Hepatocyte (in vitro differentiated cells): Measurements from ENCODE around the gene TCF12. TPM values are rescaled to one million over a fixed set of nuclear protein-coding genes. Genes with fewer than 3 reads are reported as not detected.

Experiments
- DNase-seq: peaks from one replicate; pipeline ENCODE4 v3.0.0-alpha.2; 2016; ENCODE audit warnings: low spot score
- H2AFZ ChIP-seq: fragments of 200-600 bp; sonication (generic); 2 replicates; pipeline ENCODE4 v1.6.0; 2016; ENCODE audit warnings: antibody characterized with exemption, mild to moderate bottlenecking
- H3K27ac ChIP-seq: fragments of 200-600 bp; sonication (generic); 2 replicates; pipeline ENCODE4 v1.5.1; 2016; ENCODE audit warnings: mild to moderate bottlenecking
- H3K27me3 ChIP-seq: fragments of 200-600 bp; sonication (generic); 2 replicates; pipeline ENCODE4 v1.6.1; 2016
- H3K36me3 ChIP-seq: fragments of 200-600 bp; sonication (generic); replicated peaks from 2 replicates; pipeline ENCODE4 v1.5.1; 2016; ENCODE audit warnings: low read depth; ENCODE audit not compliant: insufficient read depth
- H3K4me1 ChIP-seq: fragments of 200-600 bp; sonication (generic); 2 replicates; pipeline ENCODE4 v1.5.1; 2016; ENCODE audit warnings: mild to moderate bottlenecking, moderate library complexity; ENCODE audit not compliant: insufficient read depth
- H3K4me2 ChIP-seq: fragments of 200-600 bp; sonication (generic); 2 replicates; pipeline ENCODE4 v1.6.0; 2016
- H3K4me3 ChIP-seq: fragments of 200-600 bp; sonication (generic); 2 replicates; pipeline ENCODE4 v1.5.1; 2016; ENCODE audit warnings: mild to moderate bottlenecking
- H3K79me2 ChIP-seq: fragments of 200-600 bp; sonication (generic); 2 replicates; pipeline ENCODE4 v1.6.0; 2017; ENCODE audit warnings: mild to moderate bottlenecking
- H3K9me2 ChIP-seq: fragments of 200-600 bp; sonication (generic); replicated peaks from 2 replicates; pipeline ENCODE4 v1.6.0; 2017; ENCODE audit warnings: mild to moderate bottlenecking; ENCODE audit not compliant: insufficient read depth
- H3K9me3 ChIP-seq: fragments of 200-600 bp; sonication (generic); 2 replicates; pipeline ENCODE4 v1.5.1; 2016; ENCODE audit warnings: low read depth, mild to moderate bottlenecking
- H4K20me1 ChIP-seq: fragments of 200-600 bp; sonication (generic); 2 replicates; pipeline ENCODE4 v1.6.0; 2016; ENCODE audit warnings: mild to moderate bottlenecking; ENCODE audit not compliant: insufficient read depth, poor library complexity, severe bottlenecking
- EZH2 ChIP-seq: fragments of 200-600 bp; sonication (generic); IDR thresholded peaks from 2 replicates; pipeline ENCODE4 v1.6.1; 2016; ENCODE audit warnings: antibody characterized with exemption, mild to moderate bottlenecking, borderline replicate concordance
- EZH2phosphoT487 ChIP-seq: fragments of 200-600 bp; sonication (generic); IDR thresholded peaks from one replicate; pipeline ENCODE4 v1.6.1; 2018; ENCODE audit warnings: antibody characterized with exemption, mild to moderate bottlenecking, low read depth, moderate library complexity; ENCODE audit not compliant: unreplicated experiment, severe bottlenecking
- WGBS: methylation state at CpG from one replicate; pipeline ENCODE4 v1.1.6; 2016; ENCODE audit warnings: low lambda C conversion rate; ENCODE audit errors: missing lambda C conversion rate; 5-methylcytosine and 5-hydroxymethylcytosine counted together
- polyA plus RNA-seq: library from polyadenylated mRNA; unstranded; fragments of >200 nt; fragmentation: Nextera tagmentation; extraction: Ambion mirVana; gene quantifications from 2 replicates; pipeline ENCODE4 v1.2.1, GENCODE V29; 2016
- total RNA-seq: library from RNA; depleted of rRNA; stranded (reverse); fragments of >200 nt; gene quantifications from 2 replicates; pipeline ENCODE4 v1.2.3, GENCODE V29; 2014
- TF ChIP-seq, protein P1 (sequence below): fragments of 200-600 bp; sonication (generic); IDR thresholded peaks from 2 replicates; pipeline ENCODE4 v1.5.1; 2016; ENCODE audit warnings: antibody characterized with exemption, mild to moderate bottlenecking; ENCODE audit not compliant: poor library complexity

TCF12 gene
- total and polyA plus RNA-seq, 2 experiments from 2014 or later: 42.0 to 93.2 TPM

DNA sequence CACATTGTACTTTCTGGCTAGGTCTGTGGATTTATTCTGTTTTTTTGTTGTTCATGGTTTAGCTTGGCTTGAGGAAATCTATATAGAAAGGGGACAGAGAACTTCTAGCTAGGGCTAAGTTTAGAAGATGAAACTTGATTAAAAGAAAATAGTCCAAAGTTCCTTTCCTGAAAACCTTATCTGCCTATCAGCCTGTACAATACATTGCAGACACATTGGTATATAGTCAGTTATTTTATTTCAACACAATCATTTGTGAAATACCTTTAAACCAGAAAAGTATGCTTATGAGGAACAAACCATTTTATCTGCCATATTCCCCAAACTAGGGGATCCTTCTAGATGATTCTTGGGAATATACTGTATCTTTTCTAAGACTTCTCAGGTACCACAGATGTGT, 310.6 kb downstream of the TCF12 start:
- H3K27ac ChIP-seq: peak overlapping the region; percentile 1

DNA sequence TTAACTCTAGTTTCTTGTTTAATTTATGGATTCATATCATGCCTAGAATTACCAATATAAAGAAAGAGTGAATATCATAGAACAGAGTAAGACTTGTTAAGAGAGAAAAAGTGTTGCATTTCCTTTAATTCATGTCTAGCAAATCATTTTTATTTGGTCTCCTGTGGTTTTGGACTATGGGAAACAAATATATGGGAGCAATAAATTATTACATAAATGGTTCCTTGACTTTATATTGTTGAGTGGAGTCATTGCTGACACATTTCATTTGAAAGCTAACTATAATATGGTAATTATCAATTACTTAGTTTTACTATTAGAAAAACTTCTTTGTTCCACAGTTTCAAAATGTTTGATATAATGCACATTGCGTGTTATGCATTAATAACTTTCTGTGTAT, 313.1 kb downstream of the TCF12 start:
- DNase-seq: no peak
- Histone ChIP-seq H3K9me3 (no peaks in the 10 kb centered on the region), H3K4me2 (no peak overlapping the region), H3K4me3 (no peak overlapping the region), H3K4me1 (peaks cover 26% of the 10 kb centered on the region), H3K27me3 (no peaks in the 10 kb centered on the region), H4K20me1 (peaks cover 10% of the 10 kb centered on the region), H3K79me2 (peaks cover 38% of the 10 kb centered on the region), H3K27ac (no peak overlapping the region), H3K36me3 (no peaks in the 10 kb centered on the region), H2AFZ (no peak overlapping the region), H3K9me2 (no peaks in the 10 kb centered on the region)
- WGBS: 91% methylated on average over 1 of the region's 1 CpG
- TF ChIP-seq, protein P1, sequence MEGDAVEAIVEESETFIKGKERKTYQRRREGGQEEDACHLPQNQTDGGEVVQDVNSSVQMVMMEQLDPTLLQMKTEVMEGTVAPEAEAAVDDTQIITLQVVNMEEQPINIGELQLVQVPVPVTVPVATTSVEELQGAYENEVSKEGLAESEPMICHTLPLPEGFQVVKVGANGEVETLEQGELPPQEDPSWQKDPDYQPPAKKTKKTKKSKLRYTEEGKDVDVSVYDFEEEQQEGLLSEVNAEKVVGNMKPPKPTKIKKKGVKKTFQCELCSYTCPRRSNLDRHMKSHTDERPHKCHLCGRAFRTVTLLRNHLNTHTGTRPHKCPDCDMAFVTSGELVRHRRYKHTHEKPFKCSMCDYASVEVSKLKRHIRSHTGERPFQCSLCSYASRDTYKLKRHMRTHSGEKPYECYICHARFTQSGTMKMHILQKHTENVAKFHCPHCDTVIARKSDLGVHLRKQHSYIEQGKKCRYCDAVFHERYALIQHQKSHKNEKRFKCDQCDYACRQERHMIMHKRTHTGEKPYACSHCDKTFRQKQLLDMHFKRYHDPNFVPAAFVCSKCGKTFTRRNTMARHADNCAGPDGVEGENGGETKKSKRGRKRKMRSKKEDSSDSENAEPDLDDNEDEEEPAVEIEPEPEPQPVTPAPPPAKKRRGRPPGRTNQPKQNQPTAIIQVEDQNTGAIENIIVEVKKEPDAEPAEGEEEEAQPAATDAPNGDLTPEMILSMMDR: no peak
- TF ChIP-seq EZH2 (no peak), EZH2phosphoT487 (no peak)

More for the DNA sequence above, 310.6 kb downstream of the TCF12 start:
- Histone ChIP-seq H3K4me1 (peaks cover 22% of the 10 kb centered on the region), H3K4me2 (peak overlapping the region; percentile 43), H3K9me3 (no peaks in the 10 kb centered on the region), H2AFZ (no peak overlapping the region), H4K20me1 (peaks cover 6% of the 10 kb centered on the region), H3K9me2 (no peaks in the 10 kb centered on the region), H3K79me2 (peaks cover 60% of the 10 kb centered on the region), H3K27me3 (no peaks in the 10 kb centered on the region), H3K36me3 (no peaks in the 10 kb centered on the region), H3K4me3 (no peak overlapping the region)
- DNase-seq: no peak
- TF ChIP-seq, protein P1: no peak

DNA sequence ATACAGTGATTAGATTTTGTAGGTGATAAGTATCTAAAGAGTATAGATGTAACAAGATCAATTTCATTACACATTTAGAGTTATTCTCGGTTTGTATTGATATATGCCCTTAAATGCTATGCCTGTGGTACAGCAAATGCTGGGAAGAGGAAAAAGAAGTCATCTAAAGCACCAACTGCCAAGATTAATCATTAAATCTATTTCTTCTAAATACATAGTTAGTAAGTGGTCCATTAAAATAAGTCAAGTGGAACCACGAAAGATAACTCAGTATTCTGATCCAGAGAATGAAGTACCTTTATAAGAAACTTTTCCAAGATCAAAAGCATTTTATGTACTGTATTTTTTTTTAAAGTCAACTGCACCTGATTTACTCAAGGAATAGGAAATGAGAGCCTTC, 315.7 kb downstream of the TCF12 start:
- Histone ChIP-seq H3K4me1 (peaks cover 10% of the 10 kb centered on the region), H3K4me2 (no peak overlapping the region), H3K36me3 (no peaks in the 10 kb centered on the region), H3K27ac (no peak overlapping the region), H3K9me3 (no peaks in the 10 kb centered on the region), H3K79me2 (peaks cover 22% of the 10 kb centered on the region), H3K27me3 (no peaks in the 10 kb centered on the region), H3K4me3 (no peak overlapping the region), H4K20me1 (peaks cover 4% of the 10 kb centered on the region), H3K9me2 (no peaks in the 10 kb centered on the region), H2AFZ (no peak overlapping the region)
- DNase-seq: no peak
- 90% methylated on average over 2 of the region's 2 CpGs for WGBS
- TF ChIP-seq EZH2 (no peak), EZH2phosphoT487 (no peak)
- TF ChIP-seq, protein P1: no peak

- peak overlapping the region; percentile 44 for H3K27ac ChIP-seq
- 87% methylated on average over 4 of the region's 4 CpGs for WGBS
- DNase-seq: no peak
Measured at GRCh38 chr15:57235186-57235585, 316.7 kb downstream of the TCF12 start.

More at GRCh38 chr15:57235186-57235585, 316.7 kb downstream of the TCF12 start:
- Histone ChIP-seq H3K4me1 (peaks cover 7% of the 10 kb centered on the region), H4K20me1 (peaks cover 4% of the 10 kb centered on the region), H3K4me3 (no peak overlapping the region), H3K4me2 (no peak overlapping the region), H3K36me3 (no peaks in the 10 kb centered on the region), H3K9me3 (no peaks in the 10 kb centered on the region), H3K9me2 (no peaks in the 10 kb centered on the region), H2AFZ (no peak overlapping the region), H3K27me3 (no peaks in the 10 kb centered on the region), H3K79me2 (peaks cover 11% of the 10 kb centered on the region)
- TF ChIP-seq EZH2phosphoT487 (no peak), EZH2 (no peak)
- TF ChIP-seq, protein P1: no peak
